ENCODE results near the gene FHAD1. TPM values are rescaled to one million over a fixed set of nuclear protein-coding genes. Genes with fewer than 3 reads are reported as not detected.

The FHAD1 gene
- total and polyA plus RNA-seq, 10 of the 15 experiments (the other 5 are each of a cell fraction or from before 2014, with no cell fraction given): 0.09 to 1.0 (median 0.32) TPM; not detected in 2

- no peak overlapping the region for H3K4me3 ChIP-seq
- ATAC-seq (peak; percentile 75), FAIRE-seq (no peak), DNase-seq (ENCODE audit: low read depth, low spot score) (no peak)
- peaks cover 33% of the 10 kb centered on the region for H3K4me1 ChIP-seq (ENCODE audit: control insufficient read depth, insufficient read depth, low read length)
- in situ Hi-C loops (cut with MboI) (no loop called here), intact Hi-C loops (cut with micrococcal nuclease; ENCODE audit: unreplicated experiment) (loop anchor here (5.0 kb wide), 1 partner anchor 92 kb away; no protein-coding TSS in a partner anchor)
- CTCF ChIA-PET: interaction anchor here (0.7 to 2.8 kb wide), 6 partner anchors 9 to 121 kb away, joined by 3 to 20 read pairs (median 6); no protein-coding TSS in a partner anchor
- H3K79me2 ChIP-seq (ENCODE audit: control insufficient read depth, insufficient read depth, low read length): no peaks in the 10 kb centered on the region
- BruUV-seq (replicated peaks): no TSS peak
- no peaks in the 10 kb centered on the region for H4K20me1 ChIP-seq (ENCODE audit: control insufficient read depth, insufficient read depth)
- SMC1A ChIA-PET (ENCODE audit: uncharacterized antibody, unreplicated experiment): interaction anchor here (0.6 to 4.1 kb wide), 14 partner anchors 10 to 1876 kb away, joined by 3 to 28 read pairs (median 4); no protein-coding TSS in a partner anchor
- H3K4me2 ChIP-seq (ENCODE audit: control insufficient read depth, insufficient read depth): peak overlapping the region; percentile 59
- H3K27ac ChIP-seq (ENCODE audit: control insufficient read depth, insufficient read depth): no peak overlapping the region
- H3K9me3 ChIP-seq (replicated peaks; ENCODE audit: control insufficient read depth, insufficient read depth, low read length): peaks cover 12% of the 10 kb centered on the region; the same call in 2 of the 3 replicates
- H2AFZ ChIP-seq (ENCODE audit: control insufficient read depth, low read depth, low read length): peak overlapping the region; percentile 48
- H3K9ac ChIP-seq (ENCODE audit: control insufficient read depth, insufficient read depth, low read length): no peak overlapping the region
- no peaks in the 10 kb centered on the region for H3K36me3 ChIP-seq (ENCODE audit: control insufficient read depth in 2 of 2, insufficient read depth in 2 of 2, low read length in 1 of 2)
- H3K27me3 ChIP-seq (replicated peaks in 1 of 2; ENCODE audit: control insufficient read depth in 2 of 2, insufficient read depth in 2 of 2, low read length in 1 of 2): no peaks in the 10 kb centered on the region
- POLR2A ChIA-PET: interaction anchor here (0.6 to 4.0 kb wide), 11 partner anchors 11 to 92 kb away, joined by 3 to 18 read pairs (median 4); no protein-coding TSS in a partner anchor
- RAD21 ChIA-PET (ENCODE audit: unreplicated experiment): interaction anchor here (0.7 to 2.9 kb wide), 12 partner anchors 10 to 120 kb away, joined by 3 to 20 read pairs (median 8); partner anchors contain the start of gene TMEM51
- WGBS (ENCODE audit: insufficient coverage, insufficient replicate concordance, low lambda C conversion rate, missing lambda C conversion rate): 4% methylated on average over 5 of the region's 5 CpGs
- TF ChIP-seq RELB (IDR thresholded peaks at IDR 0.05; ENCODE audit: low read depth): peak; percentile 54; the same call in 1 of the 2 replicates
- no peak for TF ChIP-seq RBBP5 (conservative IDR thresholded peaks at IDR 0.05)
- TF ChIP-seq TCF3 (IDR thresholded peaks at IDR 0.05; ENCODE audit: borderline replicate concordance, insufficient read depth, low read depth, low read length): peak; percentile 63; the same call in 1 of the 2 replicates
- no peak for TF ChIP-seq SKIL (IDR thresholded peaks at IDR 0.05; ENCODE audit: low read depth, poor library complexity, severe bottlenecking)
- peak; percentile 70; the same call in 1 of the 2 replicates for TF ChIP-seq NBN (IDR thresholded peaks at IDR 0.05)
- TF ChIP-seq CREM (IDR thresholded peaks at IDR 0.05; ENCODE audit: low read depth): peak; percentile 35; the same call in 1 of the 2 replicates
- no peak for TF ChIP-seq SPI1 (IDR thresholded peaks at IDR 0.05; ENCODE audit: borderline replicate concordance, insufficient read depth, low read depth, low read length)
- no peak for TF ChIP-seq TCF7 (IDR thresholded peaks at IDR 0.05; ENCODE audit: borderline replicate concordance)
- TF ChIP-seq, protein P1, sequence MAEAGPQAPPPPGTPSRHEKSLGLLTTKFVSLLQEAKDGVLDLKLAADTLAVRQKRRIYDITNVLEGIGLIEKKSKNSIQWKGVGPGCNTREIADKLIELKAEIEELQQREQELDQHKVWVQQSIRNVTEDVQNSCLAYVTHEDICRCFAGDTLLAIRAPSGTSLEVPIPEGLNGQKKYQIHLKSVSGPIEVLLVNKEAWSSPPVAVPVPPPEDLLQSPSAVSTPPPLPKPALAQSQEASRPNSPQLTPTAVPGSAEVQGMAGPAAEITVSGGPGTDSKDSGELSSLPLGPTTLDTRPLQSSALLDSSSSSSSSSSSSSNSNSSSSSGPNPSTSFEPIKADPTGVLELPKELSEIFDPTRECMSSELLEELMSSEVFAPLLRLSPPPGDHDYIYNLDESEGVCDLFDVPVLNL (IDR thresholded peaks at IDR 0.05; ENCODE audit: low read depth, low read length): no peak
- peak in 1 of 2 experiments; percentile 37; a peak in 2 of 4 replicates for TF ChIP-seq BHLHE40 (IDR thresholded peaks at IDR 0.05; ENCODE audit: borderline replicate concordance in 1 of 2, low read depth in 2 of 2, low read length in 1 of 2)
- TF ChIP-seq IKZF1 (conservative IDR thresholded peaks at IDR 0.05): peak; percentile 66
- peak; percentile 43 for TF ChIP-seq RAD51 (IDR thresholded peaks at IDR 0.05)
- TF ChIP-seq TCF12 (IDR thresholded peaks at IDR 0.05; ENCODE audit: low read depth, low read length): peak; percentile 90
- TF ChIP-seq CBX3 (IDR thresholded peaks at IDR 0.05; ENCODE audit: borderline replicate concordance, low read depth): no peak
- no peak for TF ChIP-seq BACH1 (IDR thresholded peaks at IDR 0.05; ENCODE audit: borderline replicate concordance)
- no peak for TF ChIP-seq POLR2AphosphoS5 (IDR thresholded peaks at IDR 0.05; ENCODE audit: low read length)
- no peak for TF ChIP-seq CEBPB (IDR thresholded peaks at IDR 0.05; ENCODE audit: borderline replicate concordance in 1 of 2, low read depth in 2 of 2, low read length in 2 of 2)
These were observed 2.1 kb downstream of the FHAD1 start for GRCh38 chr1:15249081-15249480.
